Lung (tissue), 12 donors: ENCODE data around the gene APAF1. TPM values are rescaled to one million over a fixed set of nuclear protein-coding genes. Genes with fewer than 3 reads are reported as not detected.
A peak's percentile ranks its signal among the peaks of the same experiment; 100 is the strongest.

Experiments used
- ATAC-seq: fragments of 200-7000 bp; cut with Tn5 transposase; one replicate; pipeline ENCODE4 v1.9.1; 2020; ENCODE audit warnings: moderate number of reproducible peaks; ENCODE audit not compliant: insufficient read depth, low FRiP score
- DNase-seq, 3 donors: peaks; one replicate each; pipeline ENCODE4 v3.0.0-alpha.2; 2013 to 2017
- H3K27ac ChIP-seq, 2 donors: one replicate each; pipeline ENCODE4 v1.5.1; 2013; ENCODE audit warnings: mild to moderate bottlenecking in 2 of 2, moderate library complexity in 2 of 2, control low read depth in 1 of 2, inconsistent platforms in 1 of 2, low read depth in 1 of 2, low read length in 1 of 2
- H3K27me3 ChIP-seq, 3 donors: one replicate each; pipeline ENCODE4 v1.5.1; 2013; ENCODE audit warnings: low read length in 2 of 3; ENCODE audit not compliant: control insufficient read depth in 3 of 3, insufficient read depth in 3 of 3
- H3K36me3 ChIP-seq, 4 donors: one replicate each; pipeline ENCODE4 v1.5.1; 2013; ENCODE audit warnings: low read length in 4 of 4, mild to moderate bottlenecking in 1 of 4, moderate library complexity in 1 of 4; ENCODE audit not compliant: control insufficient read depth in 4 of 4, insufficient read depth in 4 of 4
- H3K4me1 ChIP-seq, 5 donors: one replicate each; pipeline ENCODE4 v1.5.1; 2013; ENCODE audit warnings: low read length in 5 of 5, mild to moderate bottlenecking in 2 of 5, moderate library complexity in 1 of 5; ENCODE audit not compliant: control insufficient read depth in 5 of 5, insufficient read depth in 5 of 5
- H3K4me3 ChIP-seq: one replicate; pipeline ENCODE4 v1.5.1; 2013; ENCODE audit warnings: mild to moderate bottlenecking, control low read depth, moderate library complexity
- H3K9ac ChIP-seq, 2 donors: one replicate each; pipeline ENCODE4 v1.5.1; 2013; ENCODE audit warnings: low read length in 2 of 2, control low read depth in 1 of 2; ENCODE audit not compliant: insufficient read depth in 1 of 2
- H3K9me3 ChIP-seq, 4 donors: one replicate each; pipeline ENCODE4 v1.5.1; 2013; ENCODE audit warnings: low read length in 3 of 4, mild to moderate bottlenecking in 1 of 4, moderate library complexity in 1 of 4; ENCODE audit not compliant: control insufficient read depth in 4 of 4, insufficient read depth in 3 of 4
- WGBS, 2 donors: extraction: QIAGEN DNeasy Blood & Tissue Kit; methylation state at CpG; one replicate each; pipeline ENCODE4 v1.1.7; 2013; 5-methylcytosine and 5-hydroxymethylcytosine counted together
- polyA plus RNA-seq, 2 donors: library from polyadenylated mRNA; stranded (reverse); fragments of 200-250 nt; gene quantifications; one replicate each; pipeline ENCODE4 v1.2.1, GENCODE V29; 2013
- total RNA-seq, 2 donors: library from RNA; depleted of rRNA in 1 of 2; stranded (reverse); fragments of >200 nt in 1 of 2; gene quantifications; one replicate each; pipeline ENCODE4 v1.2.1, GENCODE V29; 2014 to 2021
- TF ChIP-seq, protein P1 (sequence below): IDR thresholded peaks from 2 replicates; pipeline ENCODE4 v1.5.1; 2012; ENCODE audit warnings: mild to moderate bottlenecking; ENCODE audit errors: control extremely low read depth, extremely low read depth
- donor health status: control.
- donor health status: control.
- donor health status: Bipolar disorder and iron deficiency.
- donor health status: healthy.
- donor health status: DM: yes; HTN: yes; CAD: no.

The APAF1 gene
- total and polyA plus RNA-seq, 4 donors = 6.6 to 53.2 (median 13.7) TPM

DNA sequence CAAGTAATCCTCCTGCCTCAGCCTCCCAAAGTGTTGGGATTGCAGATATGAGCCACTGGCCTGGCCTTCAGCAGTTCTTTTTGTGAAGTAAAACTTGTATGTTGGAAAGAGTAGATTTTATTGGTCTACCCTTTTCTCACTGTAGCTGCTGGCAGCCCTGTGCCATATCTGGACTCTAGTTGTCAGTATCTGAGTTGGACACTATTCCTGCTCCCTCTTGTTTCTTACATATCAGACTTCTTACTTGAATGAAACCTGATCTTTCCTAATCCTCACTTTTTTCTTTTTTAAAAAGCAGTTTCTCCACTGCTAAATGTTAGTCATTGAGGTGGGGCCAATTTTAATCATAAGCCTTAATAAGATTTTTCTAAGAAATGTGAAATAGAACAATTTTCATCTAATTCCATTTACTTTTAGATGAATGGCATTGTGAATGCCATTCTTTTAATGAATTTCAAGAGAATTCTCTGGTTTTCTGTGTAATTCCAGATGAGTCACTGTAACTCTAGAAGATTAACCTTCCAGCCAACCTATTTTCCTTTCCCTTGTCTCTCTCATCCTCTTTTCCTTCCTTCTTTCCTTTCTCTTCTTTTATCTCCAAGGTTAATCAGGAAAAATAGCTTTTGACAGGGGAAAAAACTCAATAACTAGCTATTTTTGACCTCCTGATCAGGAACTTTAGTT, 88.7 kb downstream of the APAF1 start:
- TF ChIP-seq, protein P1, sequence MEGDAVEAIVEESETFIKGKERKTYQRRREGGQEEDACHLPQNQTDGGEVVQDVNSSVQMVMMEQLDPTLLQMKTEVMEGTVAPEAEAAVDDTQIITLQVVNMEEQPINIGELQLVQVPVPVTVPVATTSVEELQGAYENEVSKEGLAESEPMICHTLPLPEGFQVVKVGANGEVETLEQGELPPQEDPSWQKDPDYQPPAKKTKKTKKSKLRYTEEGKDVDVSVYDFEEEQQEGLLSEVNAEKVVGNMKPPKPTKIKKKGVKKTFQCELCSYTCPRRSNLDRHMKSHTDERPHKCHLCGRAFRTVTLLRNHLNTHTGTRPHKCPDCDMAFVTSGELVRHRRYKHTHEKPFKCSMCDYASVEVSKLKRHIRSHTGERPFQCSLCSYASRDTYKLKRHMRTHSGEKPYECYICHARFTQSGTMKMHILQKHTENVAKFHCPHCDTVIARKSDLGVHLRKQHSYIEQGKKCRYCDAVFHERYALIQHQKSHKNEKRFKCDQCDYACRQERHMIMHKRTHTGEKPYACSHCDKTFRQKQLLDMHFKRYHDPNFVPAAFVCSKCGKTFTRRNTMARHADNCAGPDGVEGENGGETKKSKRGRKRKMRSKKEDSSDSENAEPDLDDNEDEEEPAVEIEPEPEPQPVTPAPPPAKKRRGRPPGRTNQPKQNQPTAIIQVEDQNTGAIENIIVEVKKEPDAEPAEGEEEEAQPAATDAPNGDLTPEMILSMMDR = no peak
- H3K9ac ChIP-seq = no peak overlapping the region
- H3K4me1 ChIP-seq = peaks cover 0 to 46% (median 13%) of the 10 kb centered on the region in 5 donors
- H3K27ac ChIP-seq = no peak overlapping the region
- H3K36me3 ChIP-seq = peaks cover 9 to 20% (median 12%) of the 10 kb centered on the region in 4 donors
- no peak overlapping the region for H3K4me3 ChIP-seq
- DNase-seq (no peak), ATAC-seq (no peak)
- no peaks in the 10 kb centered on the region for H3K27me3 ChIP-seq
- no peaks in the 10 kb centered on the region for H3K9me3 ChIP-seq

DNA sequence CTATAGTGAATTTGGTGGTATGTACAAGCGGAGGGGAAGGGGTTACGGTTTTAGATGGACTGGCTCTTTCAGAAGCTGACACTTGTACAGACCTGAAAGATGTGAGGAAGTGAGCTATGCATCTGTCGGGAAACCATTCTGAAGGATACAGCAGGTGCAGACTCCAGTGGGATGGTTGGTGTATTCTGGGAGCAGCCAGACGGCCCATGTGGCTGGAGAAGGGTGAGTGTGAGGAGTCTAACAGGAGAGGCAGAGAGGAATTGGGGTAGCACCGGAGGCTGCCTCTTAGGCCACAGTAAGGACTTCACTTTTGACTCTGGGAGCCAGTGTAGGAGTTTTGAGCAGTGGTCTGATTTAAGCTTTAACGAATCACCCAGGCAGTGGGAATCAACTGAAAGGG, 90.7 kb downstream of the APAF1 start:
- TF ChIP-seq, protein P1 = no peak
- no peak for ATAC-seq
- H3K4me3 ChIP-seq = no peak overlapping the region
- WGBS, 2 donors = 92 to 95% methylated on average over 6 of the region's 6 CpGs
- peaks cover 0 to 6% (median 0%) of the 10 kb centered on the region in 4 donors for H3K9me3 ChIP-seq
- peaks cover 4 to 19% (median 7%) of the 10 kb centered on the region in 4 donors for H3K36me3 ChIP-seq
- H3K4me1 ChIP-seq = peaks cover 0 to 37% (median 9%) of the 10 kb centered on the region in 5 donors
- H3K27ac ChIP-seq = no peak overlapping the region
- H3K27me3 ChIP-seq = no peaks in the 10 kb centered on the region
- DNase-seq = no peak
- H3K9ac ChIP-seq = no peak overlapping the region

DNA sequence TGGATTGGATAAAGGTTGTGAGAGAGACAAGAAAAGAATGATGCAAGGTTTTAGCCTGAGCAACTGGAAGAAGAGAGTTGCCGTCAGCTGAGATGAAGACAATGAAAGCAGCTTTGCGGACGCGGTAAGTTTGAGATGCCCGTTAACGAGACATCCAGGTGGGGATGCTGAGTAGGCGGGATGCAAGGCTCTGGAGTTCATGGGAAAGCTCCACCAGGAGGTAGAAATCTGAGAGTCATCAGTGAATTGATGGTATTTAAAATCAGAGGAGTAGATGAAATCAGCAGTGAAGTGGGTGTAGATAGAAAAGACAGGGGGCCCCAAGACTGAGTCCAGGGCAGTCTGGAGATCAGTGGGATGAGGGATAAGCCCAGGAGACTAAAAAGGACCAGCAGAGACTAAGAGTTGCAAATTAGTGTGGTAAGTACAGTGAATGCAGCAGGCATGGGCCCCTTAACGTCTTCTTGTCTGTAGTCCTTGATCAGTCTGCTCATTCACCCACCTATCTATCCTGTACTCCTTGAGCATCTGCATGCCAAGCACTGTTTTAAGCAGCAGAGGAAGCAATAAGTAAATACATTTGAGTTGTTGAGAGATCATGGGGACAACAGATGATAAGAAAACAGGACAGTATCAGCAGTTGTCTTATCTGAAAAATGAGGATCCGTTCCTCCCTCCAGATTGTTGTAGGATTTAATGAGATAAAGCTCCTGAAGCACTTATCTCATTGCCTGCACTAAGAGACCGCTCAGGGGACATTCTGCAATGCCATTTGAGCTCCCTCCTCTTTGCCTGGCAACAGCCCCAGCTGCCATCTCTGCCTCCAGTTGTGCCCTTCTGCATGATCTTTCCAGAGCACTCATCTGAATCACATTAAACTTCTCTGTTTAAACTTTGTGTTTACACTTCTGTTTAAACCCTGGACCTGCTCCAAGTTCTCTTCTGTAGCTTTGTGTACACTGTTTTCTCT, 91.5 kb downstream of the APAF1 start:
- H3K9me3 ChIP-seq = peaks cover 0 to 6% (median 0%) of the 10 kb centered on the region in 4 donors
- no peak for ATAC-seq
- peaks cover 3 to 14% (median 6%) of the 10 kb centered on the region in 4 donors for H3K36me3 ChIP-seq
- peak; percentile 30 to 84 (median 80) for DNase-seq
- TF ChIP-seq, protein P1 = no peak
- H3K4me3 ChIP-seq = no peak overlapping the region
- no peaks in the 10 kb centered on the region for H3K27me3 ChIP-seq
- 85 to 89% methylated on average over 10 of the region's 10 CpGs for WGBS, 2 donors
- H3K27ac ChIP-seq = no peak overlapping the region
- H3K4me1 ChIP-seq = peaks cover 0 to 30% (median 9%) of the 10 kb centered on the region in 5 donors
- no peak overlapping the region for H3K9ac ChIP-seq
